Measurements from ENCODE around the gene FITM2.

Gene FITM2

DNA sequence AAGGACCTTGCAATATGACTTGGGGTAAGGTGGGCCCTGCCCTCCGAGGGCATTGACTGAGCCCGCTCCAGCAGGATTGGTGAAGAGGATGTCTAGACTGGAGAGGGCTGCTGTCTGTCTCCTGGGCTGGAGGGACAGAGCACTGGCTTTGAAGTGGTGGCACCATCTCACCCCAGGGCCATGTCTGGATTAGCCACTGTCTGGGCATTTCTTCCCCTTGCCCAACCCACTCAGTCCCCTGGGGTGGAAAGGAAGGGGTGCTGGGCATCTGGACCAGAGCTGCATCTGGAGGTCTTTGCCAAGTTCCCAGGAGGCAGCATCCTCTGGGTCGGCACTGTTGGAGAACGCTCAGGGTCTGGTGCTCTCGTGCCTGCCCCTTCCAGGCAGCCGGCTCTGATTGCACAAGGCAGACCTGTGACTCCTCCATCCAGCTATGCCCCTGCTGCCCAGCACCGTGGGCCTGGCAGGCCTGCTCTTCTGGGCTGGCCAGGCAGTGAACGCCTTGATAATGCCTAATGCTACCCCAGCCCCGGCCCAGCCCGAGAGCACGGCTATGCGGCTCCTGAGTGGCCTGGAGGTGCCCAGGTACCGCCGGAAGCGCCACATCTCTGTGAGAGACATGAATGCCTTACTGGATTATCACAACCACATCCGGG, 25.9 kb upstream of the FITM2 start, which contains the start of gene R3HDML:
Gene R3HDML (plus strand): TSS at position 319 of the 656 bp plus-strand sequence. CDS start 115 bp downstream, at position 434.
- TF ChIP-seq, protein P1, sequence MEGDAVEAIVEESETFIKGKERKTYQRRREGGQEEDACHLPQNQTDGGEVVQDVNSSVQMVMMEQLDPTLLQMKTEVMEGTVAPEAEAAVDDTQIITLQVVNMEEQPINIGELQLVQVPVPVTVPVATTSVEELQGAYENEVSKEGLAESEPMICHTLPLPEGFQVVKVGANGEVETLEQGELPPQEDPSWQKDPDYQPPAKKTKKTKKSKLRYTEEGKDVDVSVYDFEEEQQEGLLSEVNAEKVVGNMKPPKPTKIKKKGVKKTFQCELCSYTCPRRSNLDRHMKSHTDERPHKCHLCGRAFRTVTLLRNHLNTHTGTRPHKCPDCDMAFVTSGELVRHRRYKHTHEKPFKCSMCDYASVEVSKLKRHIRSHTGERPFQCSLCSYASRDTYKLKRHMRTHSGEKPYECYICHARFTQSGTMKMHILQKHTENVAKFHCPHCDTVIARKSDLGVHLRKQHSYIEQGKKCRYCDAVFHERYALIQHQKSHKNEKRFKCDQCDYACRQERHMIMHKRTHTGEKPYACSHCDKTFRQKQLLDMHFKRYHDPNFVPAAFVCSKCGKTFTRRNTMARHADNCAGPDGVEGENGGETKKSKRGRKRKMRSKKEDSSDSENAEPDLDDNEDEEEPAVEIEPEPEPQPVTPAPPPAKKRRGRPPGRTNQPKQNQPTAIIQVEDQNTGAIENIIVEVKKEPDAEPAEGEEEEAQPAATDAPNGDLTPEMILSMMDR (IDR thresholded peaks at IDR 0.05) = no peak

- TF ChIP-seq, protein P1 (IDR thresholded peaks at IDR 0.05) = no peak
Measured at GRCh38 chr20:44336086-44336485, 25.1 kb upstream of the FITM2 start.

DNA sequence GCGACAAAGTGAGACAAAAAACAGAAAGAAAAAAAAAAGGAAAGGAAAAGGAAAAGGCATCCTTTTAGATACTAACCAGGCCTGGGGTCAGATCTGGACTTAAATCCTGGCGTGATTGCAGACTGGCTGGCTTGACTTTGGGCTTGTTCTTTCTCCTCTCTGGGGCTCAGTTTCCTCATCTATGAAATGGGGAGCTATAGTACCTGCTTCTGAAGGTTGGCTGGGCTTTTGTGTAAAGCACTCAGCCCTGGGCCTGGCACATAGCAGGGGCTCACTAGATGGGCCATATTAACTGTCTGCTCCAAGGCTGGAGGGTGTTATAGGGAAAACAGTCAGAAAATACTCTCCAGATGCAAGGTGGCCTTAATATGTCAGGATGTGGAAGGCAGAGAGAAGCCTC, 24.7 kb upstream of the FITM2 start:
- TF ChIP-seq, protein P1 (IDR thresholded peaks at IDR 0.05) = no peak

DNA sequence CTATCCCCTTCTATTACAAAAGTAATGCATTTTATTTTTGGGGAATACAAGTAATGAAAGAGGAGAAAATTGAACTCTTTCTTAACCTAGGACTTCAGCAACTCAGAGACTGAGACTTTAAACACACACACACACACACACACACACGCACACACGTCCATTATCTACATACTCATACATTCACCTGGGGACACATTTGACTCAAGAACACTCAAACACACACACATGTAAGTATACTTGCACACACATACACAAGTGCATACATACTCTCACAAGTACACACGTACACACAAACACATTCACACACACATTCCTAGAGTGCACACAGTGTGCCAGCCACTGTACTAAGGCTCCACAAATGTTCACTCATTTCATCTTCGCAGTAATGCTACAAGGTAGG, 23.7 kb upstream of the FITM2 start:
- TF ChIP-seq, protein P1 (IDR thresholded peaks at IDR 0.05) = no peak

- TF ChIP-seq, protein P1 (IDR thresholded peaks at IDR 0.05) = no peak
Measured at GRCh38 chr20:44334306-44334705, 23.3 kb upstream of the FITM2 start.

DNA sequence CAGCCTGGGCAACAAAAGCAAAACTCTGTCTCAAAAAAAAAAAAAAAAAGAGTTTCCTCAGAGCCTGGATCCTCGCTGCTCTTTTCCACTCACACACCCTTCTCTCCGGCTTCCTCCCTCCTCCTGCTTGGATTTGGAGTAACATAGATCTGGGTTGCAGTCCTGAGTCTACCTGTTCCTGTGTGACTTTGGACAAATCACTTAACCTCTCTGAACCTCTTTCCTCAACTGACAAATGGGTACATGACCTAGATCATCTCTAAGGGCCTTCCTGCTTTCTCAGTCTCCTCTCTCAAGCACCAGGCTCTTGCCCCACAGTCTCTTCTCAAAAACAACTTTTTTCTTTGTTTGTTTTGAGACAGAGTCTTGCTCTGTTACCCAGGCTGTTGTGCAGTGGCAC, 20.2 kb upstream of the FITM2 start:
- TF ChIP-seq, protein P1 (IDR thresholded peaks at IDR 0.05) = no peak

GRCh38 chr20:44328428-44328827, 17.4 kb upstream of the FITM2 start:
- TF ChIP-seq, protein P1 (IDR thresholded peaks at IDR 0.05) = no peak

All from LNCAP (cell line).